Subcutaneous adipose tissue (tissue), 4 donors: ENCODE data around the gene MRPS18A. TPM values are rescaled to one million over a fixed set of nuclear protein-coding genes. Genes with fewer than 3 reads are reported as not detected.

Experiments used
- CTCF ChIP-seq: fragments of 450-650 bp; IDR thresholded peaks from one replicate; pipeline ENCODE4 v1.5.1; 2016; ENCODE audit warnings: low read depth, mild to moderate bottlenecking, control low read depth, antibody characterized with exemption, moderate library complexity
- total RNA-seq, 4 donors: library from RNA; depleted of rRNA; stranded (reverse); fragments of >200 nt; gene quantifications; one replicate each; pipeline ENCODE4 v1.1.0, GENCODE V29; 2016

MRPS18A gene
- total RNA-seq, 4 donors from 2014 or later, result 28.5 to 31.3 (median 30.4) TPM

GRCh38 chr6:43729537-43729936, 41.9 kb upstream of the MRPS18A start:
- no peak for TF ChIP-seq CTCF

- TF ChIP-seq CTCF, result no peak
Measured at GRCh38 chr6:43728586-43728985, 41.0 kb upstream of the MRPS18A start.

DNA sequence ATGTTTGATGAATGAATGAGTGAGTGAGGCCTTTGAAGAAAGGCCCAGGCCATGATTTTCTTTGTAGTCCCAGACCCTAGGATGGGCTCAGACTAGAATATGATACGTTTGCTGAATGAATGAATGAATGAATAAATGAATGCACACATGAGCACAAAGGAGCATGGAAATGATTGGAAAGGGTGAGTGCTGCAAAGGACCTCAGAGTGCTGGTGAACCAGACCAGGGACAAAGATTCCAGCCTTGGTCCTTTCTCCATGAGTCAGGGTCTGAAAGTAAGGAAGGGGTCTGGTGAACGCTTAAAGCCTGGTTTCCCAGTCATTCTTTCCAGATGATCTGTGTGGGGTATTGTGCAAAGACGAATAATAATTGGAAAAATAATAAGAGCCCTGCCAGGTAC, 40.0 kb upstream of the MRPS18A start:
- no peak for TF ChIP-seq CTCF

GRCh38 chr6:43725643-43726580, 38.3 kb upstream of the MRPS18A start:
- no peak for TF ChIP-seq CTCF

GRCh38 chr6:43724914-43725642, 37.5 kb upstream of the MRPS18A start:
- no peak for TF ChIP-seq CTCF

DNA sequence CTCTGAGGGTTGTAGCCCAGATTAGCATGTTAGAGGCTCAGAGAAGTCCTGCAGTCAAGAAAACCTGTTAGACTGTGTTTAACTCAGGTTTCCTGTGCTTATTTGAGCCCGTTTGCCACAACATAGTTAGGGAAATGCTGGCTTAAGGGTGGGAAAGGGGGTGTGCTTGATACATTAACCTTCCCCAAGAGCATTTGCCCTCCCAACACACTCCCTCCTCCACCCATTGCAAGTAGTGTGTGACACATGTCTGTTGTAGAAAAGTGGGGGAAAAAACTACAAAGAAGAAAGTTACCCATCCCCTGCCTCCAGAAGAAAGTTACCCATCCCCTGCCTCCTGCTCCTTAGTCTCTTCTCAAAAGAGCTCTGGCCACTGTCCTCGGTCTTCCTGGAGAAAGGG, 36.8 kb upstream of the MRPS18A start:
- TF ChIP-seq CTCF, result no peak

DNA sequence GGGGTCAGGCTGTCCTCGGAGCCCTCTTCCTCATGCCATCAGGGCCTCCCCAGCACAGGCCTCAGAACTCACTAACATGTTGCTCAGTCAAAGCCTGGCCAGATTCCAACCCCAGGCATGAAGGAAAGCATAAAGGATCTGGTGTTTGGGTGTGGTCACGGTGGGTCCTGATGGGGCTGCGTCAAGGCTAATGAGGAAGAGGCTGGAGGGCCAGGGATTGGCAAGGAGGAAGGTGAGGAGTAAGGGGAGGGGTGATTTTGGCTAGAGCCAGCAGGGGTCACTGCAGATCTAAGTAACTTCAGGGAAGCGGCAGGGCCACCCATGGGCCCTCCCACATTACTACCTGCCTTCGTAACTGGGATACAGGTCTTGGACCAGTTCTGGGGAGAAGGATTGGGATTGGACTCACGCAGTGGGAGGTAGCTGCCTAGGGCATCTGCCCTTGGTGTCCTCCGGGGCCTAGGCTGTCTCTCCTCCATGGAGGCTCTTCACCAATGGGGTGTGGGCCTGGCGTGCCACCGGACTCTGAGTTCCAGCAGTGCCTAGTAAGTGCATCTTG, 36.2 kb upstream of the MRPS18A start:
- no peak for TF ChIP-seq CTCF
